HepG2 (cell line): Measurements from ENCODE around the gene RHOV.

ENCODE experiments used
- AFF4 ChIP-seq: sonication (generic); formaldehyde crosslinking; IDR thresholded peaks from 2 replicates; pipeline ENCODE4 v1.4.0; 2020; ENCODE audit warnings: missing genetic modification reagents
- EZH2 ChIP-seq: conservative IDR thresholded peaks from 2 replicates; pipeline ENCODE4 v1.6.1; 2012; ENCODE audit warnings: mild to moderate bottlenecking, low read depth, low read length, moderate library complexity
- FOXK2 ChIP-seq: fragments of 450-650 bp; IDR thresholded peaks from 2 replicates; pipeline ENCODE4 v1.6.1; 2016
- HNRNPH1 ChIP-seq: fragments of 200-400 bp; formaldehyde crosslinking; optimal IDR thresholded peaks from 2 replicates; pipeline ENCODE3; 2017; ENCODE audit warnings: mild to moderate bottlenecking, low read depth, low read length
- MEIS1 ChIP-seq: sonication (generic); formaldehyde crosslinking; IDR thresholded peaks from 2 replicates; pipeline ENCODE4 v1.9.0; 2021; ENCODE audit warnings: mild to moderate bottlenecking, missing genetic modification reagents, moderate library complexity, borderline replicate concordance
- POGZ ChIP-seq: sonication (generic); formaldehyde crosslinking; IDR thresholded peaks from 2 replicates; pipeline ENCODE4 v1.4.0; 2020; ENCODE audit warnings: mild to moderate bottlenecking, missing genetic modification reagents
- RAD21 ChIP-seq: fragments of 450-650 bp; formaldehyde crosslinking; IDR thresholded peaks from 2 replicates; pipeline ENCODE4 v1.5.0; 2020; ENCODE audit warnings: mild to moderate bottlenecking
- XRCC5 ChIP-seq: fragments of 200-400 bp; formaldehyde crosslinking; optimal IDR thresholded peaks from 2 replicates; pipeline ENCODE3; 2017; ENCODE audit warnings: mild to moderate bottlenecking, low read length
- ZIK1 ChIP-seq: sonication (generic); formaldehyde crosslinking; IDR thresholded peaks from 2 replicates; pipeline ENCODE4 v1.5.0; 2020; ENCODE audit warnings: mild to moderate bottlenecking, low read depth, missing genetic modification reagents, borderline replicate concordance
- ZNF121 ChIP-seq: sonication (generic); formaldehyde crosslinking; IDR thresholded peaks from 2 replicates; pipeline ENCODE4 v1.5.0; 2020; ENCODE audit warnings: mild to moderate bottlenecking, missing genetic modification reagents
- ZNF138 ChIP-seq: sonication (generic); formaldehyde crosslinking; IDR thresholded peaks from 2 replicates; pipeline ENCODE4 v1.5.0; 2020; ENCODE audit warnings: mild to moderate bottlenecking, low read depth, missing genetic modification reagents
- ZNF142 ChIP-seq: sonication (generic); formaldehyde crosslinking; IDR thresholded peaks from 2 replicates; pipeline ENCODE4 v1.4.0; 2020; ENCODE audit warnings: missing genetic modification reagents

- TF ChIP-seq ZNF142 (CRISPR knock-in tag) (no peak), AFF4 (CRISPR knock-in tag) (no peak), MEIS1 (CRISPR knock-in tag) (no peak), XRCC5 (no peak), RAD21 (no peak), HNRNPH1 (no peak), POGZ (no peak), ZNF138 (no peak), FOXK2 (no peak), EZH2 (no peak), ZNF121 (CRISPR knock-in tag) (no peak), ZIK1 (CRISPR knock-in tag) (no peak)
Measured at GRCh38 chr15:40912478-40912877, 38.4 kb upstream of the RHOV start.
